Activated B cell treated with CpG ODN at 0.5 μM for 24 hours (primary cell): Measurements from ENCODE around the gene DGAT2. TPM values are rescaled to one million over a fixed set of nuclear protein-coding genes. Genes with fewer than 3 reads are reported as not detected.

ENCODE experiments used
- ATAC-seq: fragments of 200-7000 bp; cut with Tn5 transposase; one replicate; pipeline ENCODE4 v1.10.0; 2021; ENCODE audit warnings: low read depth, mild to moderate bottlenecking, moderate library complexity
- CTCF ChIA-PET: fragments of 350-600 bp; sonication (Branson Sonifier 250); formaldehyde crosslinking; loops from one replicate; lab custom pipeline; 2021; ENCODE audit warnings: antibody characterized with exemption; lab: Charles Lee
- POLR2A ChIA-PET: fragments of 350-600 bp; sonication (Branson Sonifier 250); formaldehyde crosslinking; loops from one replicate; lab custom pipeline; 2021; ENCODE audit warnings: antibody characterized with exemption; lab: Charles Lee
- DNase-seq: peaks from one replicate; pipeline ENCODE4 v3.0.0; 2022
- H3K27ac Mint-ChIP-seq: one replicate; pipeline ENCODE4 v1.8.0; 2020; ENCODE audit warnings: mixed read lengths
- H3K27me3 Mint-ChIP-seq: one replicate; pipeline ENCODE4 v1.8.0; 2021; ENCODE audit warnings: mixed read lengths
- H3K36me3 Mint-ChIP-seq: one replicate; pipeline ENCODE4 v1.8.0; 2021; ENCODE audit warnings: low read depth, mixed read lengths
- H3K4me1 Mint-ChIP-seq: one replicate; pipeline ENCODE4 v1.8.0; 2021; ENCODE audit warnings: mixed read lengths
- H3K4me3 Mint-ChIP-seq: one replicate; pipeline ENCODE4 v1.8.0; 2020; ENCODE audit warnings: mild to moderate bottlenecking, mixed read lengths
- H3K9me3 Mint-ChIP-seq: one replicate; pipeline ENCODE4 v1.8.0; 2020; ENCODE audit warnings: mixed read lengths
- CTCF ChIP-seq: fragments of 200-600 bp; IDR thresholded peaks from one replicate; pipeline ENCODE4 v1.8.0; 2022; ENCODE audit warnings: antibody characterized with exemption, mild to moderate bottlenecking
- intact Hi-C: fragments of 100-400 bp; cut with micrococcal nuclease; formaldehyde crosslinking; loops from one replicate; pipeline ENCODE4 v1.15.1; 2024
- total RNA-seq: library from RNA; stranded (reverse); gene quantifications from 2 replicates; pipeline ENCODE4 v1.2.3, GENCODE V29; 2022

Gene DGAT2
- total RNA-seq, 1 donor from 2014 or later, result 7.9 TPM

- Mint-ChIP-seq H3K4me3 (no peak overlapping the region), H3K27ac (no peak overlapping the region)
- POLR2A ChIA-PET, result no interaction called here
Measured at GRCh38 chr11:75784506-75784905, 15.9 kb downstream of the DGAT2 start.

GRCh38 chr11:75785187-75785586, 16.6 kb downstream of the DGAT2 start:
- POLR2A ChIA-PET, result no interaction called here
- DNase-seq, result no peak
- peaks cover 4% of the 10 kb centered on the region for H3K4me1 Mint-ChIP-seq
- CTCF ChIA-PET, result interaction anchor here (1.0 to 2.1 kb wide), 2 partner anchors 18 to 79 kb away, joined by 5 to 7 read pairs; no protein-coding TSS in a partner anchor
- no peak overlapping the region for H3K4me3 Mint-ChIP-seq
- no peak for TF ChIP-seq CTCF
- intact Hi-C loops, result no loop called here
- peaks cover 7% of the 10 kb centered on the region for H3K36me3 Mint-ChIP-seq
- H3K27me3 Mint-ChIP-seq, result no peaks in the 10 kb centered on the region
- H3K27ac Mint-ChIP-seq, result no peak overlapping the region
- no peak for ATAC-seq
- no peaks in the 10 kb centered on the region for H3K9me3 Mint-ChIP-seq

More at GRCh38 chr11:75784506-75784905, 15.9 kb downstream of the DGAT2 start:
- Mint-ChIP-seq H3K9me3 (no peaks in the 10 kb centered on the region), H3K27me3 (no peaks in the 10 kb centered on the region), H3K4me1 (peaks cover 11% of the 10 kb centered on the region), H3K36me3 (peaks cover 7% of the 10 kb centered on the region)
- CTCF ChIA-PET, result no interaction called here
- intact Hi-C loops, result no loop called here
- no peak for ATAC-seq
- DNase-seq, result no peak
- no peak for TF ChIP-seq CTCF

GRCh38 chr11:75786101-75786736, 17.6 kb downstream of the DGAT2 start:
- no peaks in the 10 kb centered on the region for H3K9me3 Mint-ChIP-seq
- peaks cover 8% of the 10 kb centered on the region for H3K36me3 Mint-ChIP-seq
- no peaks in the 10 kb centered on the region for H3K27me3 Mint-ChIP-seq
- no peak overlapping the region for H3K27ac Mint-ChIP-seq
- H3K4me3 Mint-ChIP-seq, result no peak overlapping the region
- POLR2A ChIA-PET, result interaction anchor here (0.7 kb wide), 1 partner anchor 12 kb away, joined by 3 read pairs; no protein-coding TSS in a partner anchor
- intact Hi-C loops, result no loop called here
- ATAC-seq (no peak), DNase-seq (no peak)
- no peaks in the 10 kb centered on the region for H3K4me1 Mint-ChIP-seq
- no peak for TF ChIP-seq CTCF
- CTCF ChIA-PET, result interaction anchor here (1.0 to 2.1 kb wide), 2 partner anchors 17 to 80 kb away, joined by 5 to 7 read pairs; no protein-coding TSS in a partner anchor

GRCh38 chr11:75789521-75789920, 20.9 kb downstream of the DGAT2 start:
- H3K27me3 Mint-ChIP-seq, result no peaks in the 10 kb centered on the region
- no peak for TF ChIP-seq CTCF
- CTCF ChIA-PET, result no interaction called here
- no peak for ATAC-seq
- intact Hi-C loops, result no loop called here
- POLR2A ChIA-PET, result no interaction called here
- H3K4me1 Mint-ChIP-seq, result no peaks in the 10 kb centered on the region
- no peak overlapping the region for H3K27ac Mint-ChIP-seq
- peaks cover 12% of the 10 kb centered on the region for H3K36me3 Mint-ChIP-seq
- no peaks in the 10 kb centered on the region for H3K9me3 Mint-ChIP-seq
- DNase-seq, result no peak
- H3K4me3 Mint-ChIP-seq, result no peak overlapping the region

- no peak overlapping the region for H3K27ac Mint-ChIP-seq
- no peaks in the 10 kb centered on the region for H3K27me3 Mint-ChIP-seq
- intact Hi-C loops, result no loop called here
- H3K9me3 Mint-ChIP-seq, result no peaks in the 10 kb centered on the region
- TF ChIP-seq CTCF, result no peak
- ATAC-seq (no peak), DNase-seq (no peak)
- no peaks in the 10 kb centered on the region for H3K4me1 Mint-ChIP-seq
- H3K4me3 Mint-ChIP-seq, result no peak overlapping the region
- POLR2A ChIA-PET, result interaction anchor here (0.6 kb wide), 1 partner anchor 374 kb away, joined by 4 read pairs; no protein-coding TSS in a partner anchor
- peaks cover 11% of the 10 kb centered on the region for H3K36me3 Mint-ChIP-seq
- CTCF ChIA-PET, result interaction anchor here (0.8 to 1.2 kb wide), 2 partner anchors 11 to 528 kb away, joined by 3 read pairs; no protein-coding TSS in a partner anchor
Measured at GRCh38 chr11:75790986-75791385, 22.4 kb downstream of the DGAT2 start.
